Liver (tissue), 3 donors: ENCODE data around the gene NAT9.

Experiments used
- ATF3 ChIP-seq: IDR thresholded peaks from 2 replicates; pipeline ENCODE4 v1.6.1; 2016; ENCODE audit warnings: antibody characterized with exemption
- CTCF ChIP-seq: fragments of 150-350 bp; IDR thresholded peaks from 2 replicates; pipeline ENCODE4 v1.5.1; 2017; ENCODE audit warnings: improper control_type of control experiment, low read depth, low read length; ENCODE audit not compliant: missing input control
- FOXA1 ChIP-seq: IDR thresholded peaks from 2 replicates; pipeline ENCODE4 v1.6.1; 2016; ENCODE audit warnings: antibody characterized with exemption
- JUND ChIP-seq, 2 donors: IDR thresholded peaks; 2 replicates each; pipeline ENCODE4 v1.6.1; 2016; ENCODE audit warnings: antibody characterized with exemption in 2 of 2
- MAX ChIP-seq: IDR thresholded peaks from 2 replicates; pipeline ENCODE4 v1.6.1; 2016; ENCODE audit warnings: antibody characterized with exemption
- RAD21 ChIP-seq, 2 donors: IDR thresholded peaks; 2 replicates each; pipeline ENCODE4 v1.6.1; 2016; ENCODE audit warnings: antibody characterized with exemption in 2 of 2, mild to moderate bottlenecking in 2 of 2
- REST ChIP-seq: IDR thresholded peaks from 2 replicates; pipeline ENCODE4 v1.6.1; 2016; ENCODE audit warnings: antibody characterized with exemption, mild to moderate bottlenecking
- SP1 ChIP-seq: IDR thresholded peaks from 2 replicates; pipeline ENCODE4 v1.6.1; 2018; ENCODE audit warnings: antibody characterized with exemption, mild to moderate bottlenecking
- TAF1 ChIP-seq: conservative IDR thresholded peaks from 2 replicates; pipeline ENCODE4 v1.6.1; 2016; ENCODE audit warnings: antibody characterized with exemption, mild to moderate bottlenecking
- YY1 ChIP-seq: IDR thresholded peaks from 2 replicates; pipeline ENCODE4 v1.6.1; 2016; ENCODE audit warnings: antibody characterized with exemption, mild to moderate bottlenecking
- donor health status: healthy.
- donor health status: healthy.

- TF ChIP-seq TAF1, result no peak
- TF ChIP-seq YY1, result no peak
- TF ChIP-seq FOXA1, result no peak
- TF ChIP-seq CTCF, result no peak
- no peak for TF ChIP-seq MAX
- TF ChIP-seq REST, result no peak
- TF ChIP-seq RAD21 (IDR thresholded peaks at IDR 0.05), result no peak
- TF ChIP-seq JUND (IDR thresholded peaks at IDR 0.05), result no peak
- no peak for TF ChIP-seq ATF3
- TF ChIP-seq SP1, result no peak
Measured at GRCh38 chr17:74769856-74770497, 6.2 kb downstream of the NAT9 start.
